GM21576 (cell line): ENCODE measurements around the gene TBC1D22B.
"Not testable (repeated sequence)": the region's sequence is repeated elsewhere in the genome, so short reads cannot be mapped to it uniquely, and the experiment has no call there.

Experiments
- ATAC-seq: cut with Tn5 transposase; IDR thresholded peaks from one replicate; pipeline ENCODE4 v1.9.1; 2021; ENCODE audit warnings: mild to moderate bottlenecking, moderate library complexity; ENCODE audit not compliant: unreplicated experiment

Gene TBC1D22B

DNA sequence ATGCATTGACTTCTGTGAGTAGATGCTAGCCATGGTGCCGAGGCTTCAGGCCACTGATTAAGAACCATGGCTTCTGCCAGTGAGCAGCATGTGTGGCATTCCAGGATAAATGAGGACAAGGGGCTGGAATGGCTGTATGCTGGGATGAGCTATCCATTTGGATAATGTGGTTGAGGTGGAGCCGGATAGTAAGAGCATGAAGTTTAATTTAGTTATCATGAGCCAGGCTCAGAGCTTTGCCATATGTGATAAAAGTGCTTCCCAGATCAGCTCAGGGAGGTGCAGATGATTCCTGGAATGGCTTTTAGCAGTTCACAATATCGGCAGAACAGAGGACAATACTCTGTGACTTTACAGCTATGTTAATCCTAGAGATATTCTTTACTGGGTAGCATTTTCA lies 61.6 kb downstream of the TBC1D22B start:
- no peak for ATAC-seq

DNA sequence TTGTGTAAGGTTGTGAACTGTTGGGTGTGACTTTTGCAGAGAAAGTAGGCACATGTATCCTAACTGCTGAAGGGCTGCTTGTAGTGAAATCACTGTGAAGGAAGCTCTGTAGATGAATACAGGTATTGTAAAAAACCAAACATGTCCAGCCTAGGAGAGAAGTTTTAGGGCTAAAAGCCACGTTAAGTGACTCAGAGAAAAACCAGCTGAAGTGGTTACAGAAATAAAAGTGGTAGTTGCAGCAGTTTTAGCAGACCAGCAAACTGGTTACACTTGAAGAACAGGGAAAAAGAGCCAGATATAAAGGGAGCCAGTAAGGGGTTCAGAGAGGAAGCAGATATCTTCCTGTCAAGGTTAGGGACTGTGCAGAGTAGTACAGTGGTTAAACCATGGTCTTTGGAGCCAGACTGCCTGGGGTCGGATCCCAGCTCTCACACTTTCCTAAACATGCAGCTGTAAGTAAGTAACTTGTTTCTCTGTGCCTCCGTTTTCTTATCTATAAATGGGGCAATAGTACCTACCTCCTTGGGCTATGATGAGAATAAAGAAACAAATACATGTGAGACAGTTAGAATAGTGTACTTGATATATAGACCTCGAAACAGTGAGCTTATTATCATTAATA lies 62.4 kb downstream of the TBC1D22B start:
- no peak for ATAC-seq

DNA sequence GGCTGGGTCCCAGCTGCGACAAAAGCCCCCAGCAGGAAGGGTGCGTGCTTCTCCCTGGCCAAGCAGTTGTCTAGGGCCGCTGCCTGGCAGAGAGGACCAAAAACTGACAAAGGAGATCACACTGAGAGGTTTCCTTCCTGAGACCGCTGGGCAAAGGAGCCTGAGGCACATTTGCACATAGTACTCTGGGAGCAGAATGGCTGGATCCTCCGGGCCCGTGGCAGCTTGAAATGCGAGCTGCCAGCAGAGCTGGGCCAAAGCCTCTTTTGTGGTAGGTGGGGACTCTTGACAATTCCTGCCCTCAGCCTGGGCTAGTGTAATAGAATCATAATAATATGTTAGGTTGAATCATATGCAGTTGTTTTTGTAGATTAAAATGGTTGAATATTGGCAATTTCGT lies 63.1 kb downstream of the TBC1D22B start:
- ATAC-seq, result no peak

DNA sequence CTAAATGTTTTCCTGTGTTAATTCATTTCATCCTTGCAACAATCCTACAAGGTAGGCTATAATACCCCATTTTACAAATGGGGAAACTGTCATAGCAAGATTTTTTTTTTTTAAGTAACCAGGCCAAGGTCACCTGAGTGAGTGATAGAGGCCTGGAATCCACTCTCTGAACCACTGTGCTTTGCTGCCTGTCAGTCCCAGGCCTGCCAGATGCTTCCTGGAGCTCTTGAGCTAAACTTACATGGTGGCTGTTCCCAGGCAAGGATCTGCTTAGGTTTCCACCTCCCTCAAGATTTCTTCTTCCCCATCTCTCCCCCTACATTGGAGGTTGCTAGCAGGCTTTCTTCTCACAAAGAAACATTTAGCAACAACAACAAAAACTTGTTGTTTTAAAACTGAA lies 63.5 kb downstream of the TBC1D22B start:
- ATAC-seq, result no peak

DNA sequence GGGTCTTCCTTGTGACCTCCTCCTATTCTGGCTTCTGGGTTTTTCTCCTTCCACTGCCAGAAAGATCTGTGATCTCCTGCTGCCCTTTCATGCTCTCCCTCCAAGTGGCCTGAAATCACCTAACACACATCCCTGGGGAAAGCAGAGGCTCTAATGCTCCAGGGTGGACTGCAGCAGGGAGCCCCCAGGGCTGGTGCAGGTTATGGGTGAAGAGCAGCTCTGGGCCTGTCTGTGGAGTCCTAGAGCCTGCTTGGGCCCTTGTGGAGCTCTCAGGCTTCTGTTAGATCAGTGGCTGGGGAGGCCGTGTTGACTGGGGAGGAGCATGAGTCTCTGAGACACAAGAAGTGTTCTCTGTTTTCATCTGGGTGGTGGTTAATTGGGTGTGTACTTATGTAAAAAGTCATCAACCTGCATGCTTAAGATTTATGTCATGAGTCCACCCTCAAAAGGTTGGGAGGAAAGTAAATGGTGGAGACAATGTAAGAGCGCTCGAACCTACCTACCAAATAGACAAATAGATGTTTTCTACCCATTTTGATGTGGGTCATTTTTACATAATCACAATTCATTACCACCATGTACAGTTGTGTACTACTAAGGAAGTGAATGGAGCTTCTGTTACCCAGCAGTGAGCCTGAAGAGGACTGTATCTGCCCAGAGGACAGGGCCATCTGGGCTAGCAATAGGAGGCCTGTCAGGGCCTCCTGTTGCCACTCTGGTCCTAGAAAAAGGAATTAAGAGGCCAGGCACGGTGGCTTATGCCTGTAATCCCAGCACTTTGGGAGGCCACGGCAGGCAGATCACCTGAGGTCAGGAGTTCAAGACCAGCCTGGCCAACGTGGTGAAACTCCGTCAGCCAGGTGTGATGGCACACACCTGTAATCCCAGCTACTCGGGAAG lies 64.2 kb downstream of the TBC1D22B start:
- no peak for ATAC-seq

DNA sequence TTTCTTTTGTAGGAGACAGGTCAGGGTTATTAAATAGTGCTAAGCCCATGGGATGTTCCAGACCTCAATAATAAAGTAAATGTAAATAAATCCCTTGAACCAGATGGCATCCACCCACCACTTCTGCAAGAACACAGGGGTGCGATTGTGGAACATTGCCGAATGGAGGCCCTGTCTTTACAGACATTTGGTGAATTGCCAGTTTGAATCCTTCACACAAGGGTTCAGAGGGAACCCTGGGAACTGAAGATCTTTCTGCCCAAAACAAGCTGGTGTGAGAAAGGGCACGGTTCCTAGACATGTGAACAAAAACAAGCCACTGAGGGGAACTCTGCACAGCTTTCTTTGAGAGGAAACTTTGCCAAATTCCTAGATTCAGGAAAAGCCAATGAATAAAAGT lies 66.0 kb downstream of the TBC1D22B start:
- no peak for ATAC-seq

DNA sequence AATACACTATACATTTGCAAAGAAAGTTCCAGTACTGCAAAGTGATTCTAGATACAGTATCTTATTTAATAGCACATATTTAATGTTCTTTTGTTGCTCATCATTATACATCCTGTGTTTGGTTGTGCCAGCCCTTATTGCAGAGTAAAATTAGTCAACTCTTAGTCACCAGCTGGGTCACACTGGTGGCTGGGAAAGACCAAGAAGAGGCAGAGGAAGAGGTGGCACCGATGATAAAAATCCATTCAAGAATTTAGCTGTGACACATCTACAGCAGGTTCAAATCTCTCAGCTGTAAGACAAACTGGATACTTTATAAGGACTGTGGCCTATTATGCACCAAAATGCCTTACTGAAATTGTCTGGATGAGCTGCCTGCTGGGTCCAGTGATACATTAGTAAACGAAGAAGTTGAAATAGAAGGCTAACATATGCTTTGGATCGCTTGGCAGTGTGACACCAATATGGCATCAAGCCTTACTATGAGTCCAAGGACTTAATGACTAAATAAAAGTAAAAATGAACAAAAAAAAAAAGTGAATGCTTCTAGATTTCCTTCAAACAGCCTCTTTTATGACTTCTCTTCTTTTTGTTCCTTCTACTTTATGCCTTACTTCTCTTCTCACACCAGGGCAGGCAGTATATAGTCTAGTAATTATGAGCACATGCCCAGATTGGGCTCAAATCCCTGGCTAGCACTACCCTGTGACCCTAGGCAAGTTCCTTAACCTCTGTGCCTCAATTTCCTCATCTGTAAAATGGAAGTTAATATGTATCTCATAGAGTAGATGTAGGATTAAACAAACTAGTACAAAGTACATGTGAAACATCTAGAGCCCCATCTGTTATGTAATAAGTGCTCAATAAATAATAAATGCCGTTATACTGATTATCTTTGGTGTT lies 66.8 kb downstream of the TBC1D22B start:
- ATAC-seq, result no peak

DNA sequence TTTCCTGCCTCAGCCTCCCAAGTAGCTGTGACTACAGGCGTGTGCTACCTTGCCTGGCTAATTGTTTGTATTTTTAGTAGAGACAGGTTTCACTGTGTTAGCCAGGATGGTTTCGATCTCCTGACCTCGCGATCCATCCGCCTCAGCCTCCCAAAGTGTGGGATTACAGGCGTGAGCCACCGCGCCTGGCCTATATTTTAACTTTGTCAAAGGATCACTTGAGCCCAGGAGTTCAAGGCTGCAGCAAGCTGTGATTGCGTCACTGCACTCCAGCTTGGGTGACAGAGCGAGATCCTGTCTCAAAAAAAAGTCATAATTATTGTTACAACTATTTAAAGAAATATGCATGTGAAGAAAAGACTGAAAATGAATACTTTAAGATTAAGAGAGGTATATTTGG lies 72.8 kb downstream of the TBC1D22B start:
- not testable (repeated sequence) for ATAC-seq

DNA sequence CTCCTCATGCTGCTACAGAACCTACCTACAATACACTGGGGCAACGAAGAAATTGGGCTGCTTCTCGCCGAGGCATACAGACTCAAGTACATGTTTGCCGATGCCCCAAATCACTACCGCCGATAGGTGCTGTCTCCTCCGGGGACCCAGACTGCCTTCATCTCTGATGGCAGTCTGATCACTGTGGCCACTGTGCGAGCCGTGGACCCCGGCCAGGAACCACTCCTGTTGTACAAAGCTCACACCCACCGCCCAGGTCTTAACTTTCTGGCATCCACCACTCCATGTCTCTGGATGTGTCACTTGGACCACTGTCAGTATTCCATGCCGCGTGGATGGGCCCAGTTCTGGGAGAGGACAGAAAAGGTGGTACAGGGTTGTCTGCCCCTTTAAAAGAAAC lies 73.5 kb downstream of the TBC1D22B start:
- ATAC-seq, result no peak

DNA sequence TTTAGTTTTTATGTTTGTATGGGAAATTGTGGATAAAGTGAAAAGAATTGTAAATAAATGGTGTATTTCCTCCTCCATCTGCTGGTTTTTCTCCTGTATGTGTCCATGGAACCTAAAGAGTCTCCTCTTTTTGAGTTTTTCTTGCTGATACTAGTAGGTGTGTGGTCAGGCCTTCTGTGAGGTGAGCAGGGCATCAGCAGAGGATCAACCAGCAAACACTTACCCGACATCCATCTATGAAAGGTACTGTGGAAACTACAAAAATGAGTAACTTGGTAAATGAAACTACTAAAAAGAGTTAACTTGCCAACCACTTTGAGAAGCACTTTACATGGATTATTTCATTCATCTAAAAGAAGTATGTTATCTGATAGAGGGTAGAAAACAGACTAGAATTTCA lies 75.3 kb downstream of the TBC1D22B start:
- no peak for ATAC-seq

DNA sequence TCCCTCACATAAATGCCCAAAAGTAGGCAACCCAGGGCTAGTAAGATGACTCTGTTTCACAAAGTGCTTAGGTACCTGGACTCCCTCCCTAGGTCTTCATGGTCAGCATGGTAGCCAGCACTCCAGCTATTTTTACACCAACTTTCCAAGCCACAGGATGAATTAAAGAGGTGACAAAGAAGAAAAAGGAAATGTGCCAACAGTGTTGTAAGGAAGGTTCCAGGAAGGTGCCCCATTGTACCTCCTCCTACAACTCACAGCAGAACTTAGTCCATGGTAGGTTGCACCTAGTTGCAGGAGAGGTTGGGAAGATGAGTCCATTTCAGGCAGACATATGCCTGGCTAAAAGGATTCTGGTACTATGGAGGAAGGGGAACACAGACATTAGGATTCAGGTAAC lies 76.5 kb downstream of the TBC1D22B start:
- ATAC-seq, result no peak

DNA sequence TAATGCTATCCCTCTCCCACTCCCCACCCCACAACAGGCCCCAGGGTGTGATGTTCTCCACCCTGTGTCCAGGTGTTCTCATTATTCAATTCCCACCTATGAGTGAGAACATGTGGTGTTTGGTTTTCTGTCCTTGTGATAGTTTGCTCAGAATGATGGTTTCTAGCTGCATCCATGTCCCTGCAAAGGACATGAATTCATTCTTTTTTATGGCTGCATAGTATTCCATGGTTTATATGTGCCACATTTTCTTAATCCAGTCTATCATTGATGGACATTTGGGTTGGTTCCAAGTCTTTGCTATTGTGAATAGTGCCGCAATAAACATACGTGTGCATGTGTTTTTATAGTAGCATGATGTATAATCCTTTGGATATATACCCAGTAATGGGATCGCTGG lies 80.7 kb downstream of the TBC1D22B start:
- ATAC-seq, result not testable (repeated sequence)

DNA sequence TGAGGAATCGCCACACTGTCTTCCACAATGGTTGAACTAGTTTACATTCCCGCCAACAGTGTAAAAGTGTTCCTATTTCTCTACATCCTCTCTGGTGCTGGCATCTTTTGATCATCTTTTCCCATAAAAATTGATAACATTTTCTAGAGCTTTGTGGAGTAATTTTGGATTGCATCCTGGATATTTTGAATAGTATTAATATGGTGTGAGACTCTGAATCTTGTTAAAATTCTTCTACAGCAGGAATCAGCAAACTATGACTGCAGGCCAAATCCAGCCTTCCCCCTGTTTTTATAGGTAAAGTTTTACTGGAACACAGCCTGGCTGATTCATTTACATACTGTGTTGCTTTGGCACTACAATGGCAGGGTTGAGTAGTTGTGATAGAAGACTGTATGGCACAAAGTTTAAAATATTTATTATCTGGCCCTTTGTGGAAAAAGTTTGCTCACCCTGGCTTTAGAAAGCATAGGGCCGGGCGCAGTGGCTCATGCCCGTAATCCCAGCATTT lies 81.2 kb downstream of the TBC1D22B start:
- ATAC-seq, result no peak

DNA sequence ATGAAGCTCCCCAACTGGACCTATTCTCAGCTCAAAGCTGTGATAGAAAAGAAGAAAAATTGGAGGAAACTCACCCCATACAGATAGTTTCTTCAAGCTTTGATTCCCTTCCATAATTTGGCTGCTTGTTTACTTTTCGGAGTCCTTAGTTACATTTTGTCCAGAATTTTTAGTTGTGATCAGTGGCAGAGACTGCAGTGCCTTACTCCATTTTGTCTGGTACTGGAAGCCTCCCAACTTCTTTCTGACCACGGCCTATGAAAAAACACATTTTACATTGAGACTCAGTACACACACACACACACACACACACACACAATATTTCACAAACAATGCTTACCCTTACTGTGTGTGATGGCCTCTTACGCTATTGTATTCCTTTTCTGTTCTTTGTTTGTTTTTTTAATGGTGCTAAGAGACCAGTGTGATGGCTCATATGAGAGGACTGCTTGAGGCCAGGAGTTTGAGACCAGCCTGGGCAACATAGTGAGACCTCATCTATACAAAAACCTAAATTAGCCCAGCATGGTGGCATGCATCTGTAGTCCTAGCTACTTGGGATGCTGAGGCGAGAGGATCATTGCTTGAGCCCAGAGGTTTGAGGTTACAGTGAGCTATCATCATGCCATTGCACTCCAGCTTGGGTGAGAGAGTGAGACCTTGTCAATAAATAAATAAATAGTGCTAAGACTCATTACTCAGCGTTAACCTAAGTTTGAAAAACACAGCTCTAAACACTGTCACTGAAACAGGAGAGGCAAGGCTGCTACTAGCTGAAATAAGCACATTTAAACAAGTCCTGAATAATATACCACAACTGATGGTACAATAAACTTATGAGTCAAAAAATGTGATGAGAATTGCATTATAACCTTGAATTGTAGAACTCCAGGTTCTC lies 82.4 kb downstream of the TBC1D22B start:
- ATAC-seq, result no peak

DNA sequence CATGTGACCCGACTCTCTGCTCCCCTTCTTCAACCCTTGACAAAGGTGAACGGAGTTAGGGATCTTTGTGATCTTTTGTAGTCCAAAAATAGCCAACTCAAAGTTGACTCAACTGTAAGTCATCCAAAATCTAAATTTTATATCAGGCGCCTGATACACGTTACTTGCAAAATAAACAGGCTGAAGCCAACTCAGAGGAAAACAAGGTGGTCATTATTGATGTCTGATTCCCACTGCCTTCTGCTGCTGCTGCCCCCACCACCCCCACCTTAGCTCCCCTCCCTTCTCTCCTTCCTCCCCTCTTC lies 83.0 kb downstream of the TBC1D22B start:
- no peak for ATAC-seq

DNA sequence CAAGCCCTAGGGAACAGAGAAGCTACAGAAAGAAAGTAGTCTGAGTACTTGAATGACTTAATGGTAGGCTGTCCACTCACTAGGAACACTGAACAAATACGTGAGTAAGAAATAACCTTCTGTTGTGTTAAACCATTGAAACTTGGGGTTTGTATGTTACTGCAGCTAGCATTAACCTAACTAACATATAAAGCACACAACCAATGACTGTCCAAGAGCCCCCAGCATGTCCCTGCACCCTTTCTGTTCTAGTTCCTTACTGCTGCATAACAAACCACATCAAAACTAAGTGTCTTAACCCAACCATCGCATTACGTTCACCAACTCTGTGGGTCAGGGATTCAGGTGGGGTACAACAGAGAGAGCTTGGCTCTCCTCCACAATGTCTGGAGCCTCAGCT lies 85.7 kb downstream of the TBC1D22B start:
- no peak for ATAC-seq

DNA sequence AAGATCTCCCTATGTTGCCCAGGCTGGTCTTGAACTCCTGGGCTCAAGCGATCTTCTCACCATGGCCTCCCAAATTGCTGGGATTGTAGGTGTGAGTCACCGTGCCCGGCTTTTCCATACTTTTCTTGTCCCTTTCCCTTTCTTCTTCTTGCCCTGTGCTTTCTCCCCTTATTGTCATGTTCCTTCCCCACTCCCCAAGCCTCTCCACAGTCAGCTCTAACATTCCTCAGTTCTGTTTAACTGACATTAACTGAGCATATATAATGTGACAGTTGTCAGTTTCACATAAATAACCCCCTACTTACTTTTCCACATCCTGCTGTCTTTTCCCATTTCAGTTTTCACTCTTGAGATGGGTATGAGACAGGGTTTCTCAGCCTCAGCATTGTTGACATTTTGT lies 86.7 kb downstream of the TBC1D22B start:
- no peak for ATAC-seq

DNA sequence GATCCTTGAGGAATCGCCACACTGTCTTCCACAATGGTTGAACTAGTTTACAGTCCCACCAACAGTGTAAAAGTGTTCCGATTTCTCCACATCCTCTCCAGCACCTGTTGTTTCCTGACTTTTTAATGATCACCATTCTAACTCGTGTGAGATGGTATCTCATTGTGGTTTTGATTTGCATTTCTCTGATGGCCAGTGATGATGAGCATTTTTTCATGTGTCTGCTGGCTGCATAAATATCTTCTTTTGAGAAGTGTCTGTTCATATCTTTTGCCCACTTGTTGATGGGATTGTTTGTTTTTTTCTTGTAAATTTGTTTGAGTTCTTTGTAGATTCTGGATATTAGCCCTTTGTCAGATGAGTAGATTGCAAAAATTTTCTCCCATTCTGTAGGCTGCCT lies 88.2 kb downstream of the TBC1D22B start:
- ATAC-seq, result not testable (repeated sequence)

DNA sequence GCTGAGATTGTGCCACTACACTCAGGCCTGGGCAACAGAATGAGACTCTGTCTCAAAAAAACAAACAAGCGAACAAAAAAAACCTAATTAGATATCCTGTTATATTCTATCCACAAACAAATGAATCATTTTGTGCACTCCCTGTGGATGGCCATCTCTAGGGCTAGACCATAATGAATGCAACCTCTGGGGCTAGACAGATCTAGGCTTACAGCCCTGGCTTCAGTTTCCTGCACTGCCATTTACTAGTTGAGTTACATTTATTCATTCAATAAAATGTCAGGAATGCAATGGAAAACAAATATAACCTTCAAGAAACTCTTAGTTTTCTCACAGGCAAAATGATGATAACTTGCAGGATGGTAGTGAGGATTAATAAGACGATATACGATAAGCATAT lies 89.6 kb downstream of the TBC1D22B start:
- ATAC-seq, result no peak

DNA sequence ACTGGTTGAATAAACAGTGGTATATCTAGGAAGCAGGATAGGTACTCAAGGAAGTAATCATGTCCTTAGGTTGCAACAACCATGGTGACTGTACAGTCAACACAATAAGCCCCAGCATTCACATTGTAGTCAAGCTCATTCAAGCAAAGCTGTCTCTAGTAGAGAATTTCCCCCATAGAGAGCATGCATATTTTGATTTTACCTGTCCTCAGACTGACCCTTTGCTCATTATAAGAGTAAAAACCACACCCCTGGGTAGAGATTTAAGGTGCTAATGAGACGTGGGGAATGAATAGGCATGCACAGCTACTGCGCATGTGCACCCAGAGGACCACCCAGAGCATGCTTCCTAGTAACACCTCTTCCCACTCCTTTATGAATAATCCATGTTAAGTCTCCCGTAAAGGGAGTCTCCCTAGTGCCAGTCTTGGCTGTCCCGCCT lies 90.1 kb downstream of the TBC1D22B start:
- no peak for ATAC-seq
